GM12878 (cell line): Measurements from ENCODE around the gene PMEL. TPM values are rescaled to one million over a fixed set of nuclear protein-coding genes. Genes with fewer than 3 reads are reported as not detected.
A peak's percentile ranks its signal among the peaks of the same experiment; 100 is the strongest.

Experiments used
- ATAC-seq: fragments of 200-7000 bp; cut with Tn5 transposase; 3 replicates; pipeline ENCODE4 v1.9.1; 2020; ENCODE audit warnings: mild to moderate bottlenecking, moderate library complexity
- BruUV-seq: library from RNA; stranded (reverse); fragments of 400-500 nt; replicated peaks from 2 replicates; lab custom pipeline; 2021; lab: Mats Ljungman, UMichigan
- CTCF ChIA-PET: fragments of 300-600 bp; sonication (Branson Sonifier 250); formaldehyde crosslinking; extraction: SDS; loops from one replicate; lab custom pipeline; 2021; ENCODE audit warnings: inconsistent platforms; lab: Yijun Ruan, JAX
- POLR2A ChIA-PET: fragments of 350-600 bp; formaldehyde crosslinking; extraction: SDS; loops from one replicate; lab custom pipeline; 2021; ENCODE audit warnings: inconsistent platforms; lab: Charles Lee
- RAD21 ChIA-PET: fragments of 300-600 bp; sonication (Branson Sonifier 250); formaldehyde crosslinking; loops from one replicate; lab custom pipeline; 2023; ENCODE audit warnings: antibody characterized with exemption; ENCODE audit not compliant: unreplicated experiment; lab: Charles Lee
- SMC1A ChIA-PET: fragments of 300-600 bp; sonication (Branson Sonifier 250); formaldehyde crosslinking; loops from one replicate; lab custom pipeline; 2023; ENCODE audit not compliant: unreplicated experiment, uncharacterized antibody; lab: Charles Lee
- DNase-seq: peaks from one replicate; pipeline ENCODE4 v3.0.0-alpha.2; 2011; ENCODE audit warnings: low read depth, low spot score
- FAIRE-seq: peaks from 3 replicates; lab custom pipeline; 2011; peaks lifted over from hg19 to GRCh38; lab: Jason Lieb, UNC
- H2AFZ ChIP-seq: 2 replicates; pipeline ENCODE4 v1.6.0; 2011; ENCODE audit warnings: low read depth, low read length, control low read depth; ENCODE audit not compliant: control insufficient read depth
- H3K27ac ChIP-seq: 2 replicates; pipeline ENCODE4 v1.5.1; 2011; ENCODE audit warnings: control low read depth; ENCODE audit not compliant: control insufficient read depth, insufficient read depth
- H3K27me3 ChIP-seq, 2 experiments: replicated peaks in 1 of 2; 2 replicates each; pipeline versions ENCODE4 v1.6.0 to v1.6.1; 2011; ENCODE audit warnings: low read length in 1 of 2; ENCODE audit not compliant: control insufficient read depth in 2 of 2, insufficient read depth in 2 of 2
- H3K36me3 ChIP-seq, 2 experiments: 2 replicates each; pipeline ENCODE4 v1.5.1; 2011; ENCODE audit warnings: low read length in 1 of 2; ENCODE audit not compliant: control insufficient read depth in 2 of 2, insufficient read depth in 2 of 2
- H3K4me1 ChIP-seq: 2 replicates; pipeline ENCODE4 v1.6.1; 2011; ENCODE audit warnings: mild to moderate bottlenecking, low read length, moderate library complexity, mixed read lengths; ENCODE audit not compliant: control insufficient read depth, insufficient read depth
- H3K4me2 ChIP-seq: 2 replicates; pipeline ENCODE4 v1.6.0; 2011; ENCODE audit warnings: control low read depth; ENCODE audit not compliant: control insufficient read depth, insufficient read depth
- H3K4me3 ChIP-seq: fragments of 200-600 bp; sonication (generic); 2 replicates; pipeline ENCODE4 v1.5.1; 2016
- H3K79me2 ChIP-seq: 2 replicates; pipeline ENCODE4 v1.6.0; 2011; ENCODE audit warnings: low read length; ENCODE audit not compliant: control insufficient read depth, insufficient read depth
- H3K9ac ChIP-seq: 2 replicates; pipeline ENCODE4 v1.8.0; 2011; ENCODE audit warnings: low read length, control low read depth, mixed read lengths; ENCODE audit not compliant: control insufficient read depth, insufficient read depth
- H3K9me3 ChIP-seq: replicated peaks from 3 replicates; pipeline ENCODE4 v1.5.1; 2011; ENCODE audit warnings: mild to moderate bottlenecking, low read length; ENCODE audit not compliant: control insufficient read depth, insufficient read depth
- H4K20me1 ChIP-seq: 2 replicates; pipeline ENCODE4 v1.6.0; 2011; ENCODE audit not compliant: control insufficient read depth, insufficient read depth
- ATF2 ChIP-seq: IDR thresholded peaks from 2 replicates; pipeline ENCODE4 v1.6.1; 2012; ENCODE audit warnings: low read length, inconsistent platforms
- BMI1 ChIP-seq: fragments of 450-650 bp; IDR thresholded peaks from 2 replicates; pipeline ENCODE4 v1.6.1; 2016; ENCODE audit warnings: mild to moderate bottlenecking, moderate library complexity, borderline replicate concordance
- ELK1 ChIP-seq: IDR thresholded peaks from 2 replicates; pipeline ENCODE4 v1.6.1; 2012; ENCODE audit warnings: low read depth, low read length, improper control_type of control experiment
- IKZF2 ChIP-seq, 2 experiments: fragments of 450-650 bp; IDR thresholded peaks; 2 replicates each; pipeline ENCODE4 v1.6.1; 2017; ENCODE audit warnings: mild to moderate bottlenecking in 2 of 2, moderate library complexity in 2 of 2
- MTA2 ChIP-seq: fragments of 450-650 bp; IDR thresholded peaks from 2 replicates; pipeline ENCODE4 v1.6.1; 2016; ENCODE audit warnings: low read depth, mild to moderate bottlenecking, moderate library complexity
- PAX5 ChIP-seq: IDR thresholded peaks from 2 replicates; pipeline ENCODE4 v1.6.1; 2011; ENCODE audit warnings: low read depth, low read length, borderline replicate concordance
- RUNX3 ChIP-seq: IDR thresholded peaks from 2 replicates; pipeline ENCODE4 v1.6.1; 2012; ENCODE audit warnings: low read length, inconsistent platforms
- SMARCA5 ChIP-seq: fragments of 450-650 bp; IDR thresholded peaks from 2 replicates; pipeline ENCODE4 v1.6.1; 2017; ENCODE audit warnings: mild to moderate bottlenecking
- SP1 ChIP-seq: IDR thresholded peaks from one replicate; pipeline ENCODE4 v1.6.1; 2011; ENCODE audit warnings: low read depth, low read length
- SPI1 ChIP-seq: IDR thresholded peaks from 2 replicates; pipeline ENCODE4 v1.6.1; 2011; ENCODE audit warnings: low read depth, mild to moderate bottlenecking, low read length, moderate library complexity, borderline replicate concordance; ENCODE audit not compliant: insufficient read depth
- TCF12 ChIP-seq: IDR thresholded peaks from 2 replicates; pipeline ENCODE4 v1.6.1; 2011; ENCODE audit warnings: low read depth, mild to moderate bottlenecking, low read length
- ZBTB40 ChIP-seq: fragments of 450-650 bp; IDR thresholded peaks from 2 replicates; pipeline ENCODE4 v1.6.1; 2016; ENCODE audit warnings: mild to moderate bottlenecking, moderate library complexity, borderline replicate concordance
- WGBS: methylation state at CpG from one replicate; pipeline ENCODE4 v1.1.6; 2016; ENCODE audit warnings: low lambda C conversion rate; ENCODE audit not compliant: insufficient replicate concordance, insufficient coverage; ENCODE audit errors: missing lambda C conversion rate; 5-methylcytosine and 5-hydroxymethylcytosine counted together
- in situ Hi-C: fragments of 300-500 bp; cut with MboI; formaldehyde crosslinking; loops from 9 replicates; pipeline ENCODE4 v1.14.3; 2018; ENCODE audit warnings: mixed read lengths
- intact Hi-C: fragments of 100-400 bp; cut with micrococcal nuclease; formaldehyde crosslinking; loops from one replicate; pipeline ENCODE4 v1.14.2; 2022; ENCODE audit not compliant: unreplicated experiment
- polyA plus RNA-seq, 11 experiments: library from polyadenylated mRNA; depleted of rRNA in 4 of 11; unstranded in 6 of 11; stranded (reverse) in 5 of 11; fragments of >200 nt; fragmentation: Nextera tagmentation in 4 of 11; fragmentation: Illumina TruSeq in 1 of 11; extraction: Ambion mirVana in 4 of 11; extraction: Trizol in 1 of 11; gene quantifications; 1 replicate in 1 of 11; 2 replicates in 10 of 11; pipeline versions ENCODE4 v1.2.1 to v1.2.3, GENCODE V29; 2011 to 2016; ENCODE audit warnings: inconsistent platforms in 2 of 11, missing spikeins in 2 of 11, low read depth in 1 of 11
- total RNA-seq, 4 experiments: library from RNA; depleted of rRNA in 3 of 4; stranded (reverse); fragments of >200 nt in 3 of 4; fragmentation: Illumina TruSeq in 1 of 4; extraction: Trizol in 1 of 4; gene quantifications; 2 replicates each; pipeline versions ENCODE4 v1.2.1 to v1.2.3, GENCODE V29; 2013 to 2021

Gene PMEL
- total and polyA plus RNA-seq, 10 of the 15 experiments (the other 5 are each of a cell fraction or from before 2014, with no cell fraction given), result 0.32 to 1.6 (median 0.56) TPM

GRCh38 chr12:55982319-55982936 lies 16.6 kb upstream of the PMEL start:
- WGBS, result 18% methylated on average over 3 of the region's 3 CpGs
- FAIRE-seq, result peak; percentile 84
- TF ChIP-seq PAX5, result peak; percentile 66; the same call in 1 of the 2 replicates
- no peak for TF ChIP-seq SP1
- TF ChIP-seq ZBTB40, result no peak
- TF ChIP-seq SPI1, result peak; percentile 16; the same call in 1 of the 2 replicates
- no peak for TF ChIP-seq MTA2
- TF ChIP-seq TCF12, result 0 out of 2 replicates have a peak, but pooled peaks have one; percentile 13
- no peak for TF ChIP-seq ATF2
- TF ChIP-seq BMI1, result no peak
- TF ChIP-seq ELK1, result no peak
- peak; percentile 64; the same call in 1 of the 2 replicates for TF ChIP-seq SMARCA5
- TF ChIP-seq IKZF2 (IDR thresholded peaks at IDR 0.05), result 0 out of 4 replicates have a peak, but pooled peaks have one; percentile 18 to 28
- TF ChIP-seq RUNX3, result peak; percentile 71

More at GRCh38 chr12:55982319-55982936, 16.6 kb upstream of the PMEL start:
- DNase-seq (peak; percentile 60), ATAC-seq (peak; percentile 96)
- CTCF ChIA-PET, result interaction anchor here (0.6 to 4.2 kb wide), 14 partner anchors 8 to 1207 kb away, joined by 3 to 45 read pairs (median 5); partner anchors contain the start of genes RAB5B and SUOX
- peaks cover 16% of the 10 kb centered on the region for H3K4me1 ChIP-seq
- POLR2A ChIA-PET, result interaction anchor here (0.5 to 5.6 kb wide), 16 partner anchors 9 to 240 kb away, joined by 3 to 85 read pairs (median 4); partner anchors contain the start of genes DGKA, RAB5B and SUOX
- no peaks in the 10 kb centered on the region for H3K27me3 ChIP-seq
- 0 out of 2 replicates have a peak overlapping the region, but pooled peaks have one; percentile 12 for H3K4me3 ChIP-seq
- no peak overlapping the region for H2AFZ ChIP-seq
- no peak overlapping the region; the same call in 1 of the 2 replicates for H3K9ac ChIP-seq
- H3K9me3 ChIP-seq, result no peaks in the 10 kb centered on the region
- peaks cover 0 to 13% of the 10 kb centered on the region in 2 experiments; a peak in 3 of 4 replicates for H3K36me3 ChIP-seq
- H3K4me2 ChIP-seq, result peak overlapping the region; percentile 31
- intact Hi-C loops (no loop called here), in situ Hi-C loops (no loop called here)
- no peaks in the 10 kb centered on the region for H4K20me1 ChIP-seq
- SMC1A ChIA-PET, result interaction anchor here (0.7 to 3.0 kb wide), 18 partner anchors 9 to 654 kb away, joined by 3 to 37 read pairs (median 4); partner anchors contain the start of genes ORMDL2, RAB5B, SARNP and SUOX
- BruUV-seq, result no TSS peak
- RAD21 ChIA-PET, result interaction anchor here (0.5 to 6.4 kb wide), 13 partner anchors 8 to 244 kb away, joined by 3 to 56 read pairs (median 4); partner anchors contain the start of genes DNAJC14, RAB5B and SUOX
- H3K79me2 ChIP-seq, result peaks cover 7% of the 10 kb centered on the region
- H3K27ac ChIP-seq, result peak overlapping the region; percentile 38
